Vagina (tissue), 2 donors: Measurements from ENCODE around the gene RAP1GDS1.

ENCODE experiments used
- POLR2A ChIP-seq, 2 donors: fragments of 450-650 bp; IDR thresholded peaks; one replicate each; pipeline ENCODE4 v1.6.1; 2017; ENCODE audit warnings: antibody characterized with exemption in 2 of 2, mild to moderate bottlenecking in 2 of 2, moderate library complexity in 2 of 2
- TF ChIP-seq, protein P1 (sequence below), 3 experiments: fragments of 450-650 bp in 2 of 3; fragments of 200-600 bp in 1 of 3; sonication (generic) in 1 of 3; IDR thresholded peaks; one replicate each; pipeline ENCODE4 v1.5.1; 2017 to 2019; ENCODE audit warnings: antibody characterized with exemption in 3 of 3, mild to moderate bottlenecking in 2 of 3, moderate library complexity in 2 of 3

DNA sequence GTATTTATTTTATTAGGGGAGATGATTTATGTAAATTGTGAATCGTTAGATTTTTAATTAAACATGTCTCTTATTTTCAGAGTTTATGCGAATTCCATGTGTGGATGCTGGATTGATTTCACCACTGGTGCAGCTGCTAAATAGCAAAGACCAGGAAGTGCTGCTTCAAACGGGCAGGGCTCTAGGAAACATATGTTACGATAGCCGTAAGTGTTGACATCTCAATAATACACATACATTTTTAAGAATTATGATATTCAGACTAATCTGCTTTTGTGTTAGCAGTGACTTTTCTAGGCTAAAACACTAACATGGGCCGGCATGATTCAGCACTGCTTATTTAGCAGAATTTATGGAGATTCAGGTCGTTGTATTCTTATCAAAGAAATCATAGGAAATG, 91.2 kb downstream of the RAP1GDS1 start:
- TF ChIP-seq, protein P1, sequence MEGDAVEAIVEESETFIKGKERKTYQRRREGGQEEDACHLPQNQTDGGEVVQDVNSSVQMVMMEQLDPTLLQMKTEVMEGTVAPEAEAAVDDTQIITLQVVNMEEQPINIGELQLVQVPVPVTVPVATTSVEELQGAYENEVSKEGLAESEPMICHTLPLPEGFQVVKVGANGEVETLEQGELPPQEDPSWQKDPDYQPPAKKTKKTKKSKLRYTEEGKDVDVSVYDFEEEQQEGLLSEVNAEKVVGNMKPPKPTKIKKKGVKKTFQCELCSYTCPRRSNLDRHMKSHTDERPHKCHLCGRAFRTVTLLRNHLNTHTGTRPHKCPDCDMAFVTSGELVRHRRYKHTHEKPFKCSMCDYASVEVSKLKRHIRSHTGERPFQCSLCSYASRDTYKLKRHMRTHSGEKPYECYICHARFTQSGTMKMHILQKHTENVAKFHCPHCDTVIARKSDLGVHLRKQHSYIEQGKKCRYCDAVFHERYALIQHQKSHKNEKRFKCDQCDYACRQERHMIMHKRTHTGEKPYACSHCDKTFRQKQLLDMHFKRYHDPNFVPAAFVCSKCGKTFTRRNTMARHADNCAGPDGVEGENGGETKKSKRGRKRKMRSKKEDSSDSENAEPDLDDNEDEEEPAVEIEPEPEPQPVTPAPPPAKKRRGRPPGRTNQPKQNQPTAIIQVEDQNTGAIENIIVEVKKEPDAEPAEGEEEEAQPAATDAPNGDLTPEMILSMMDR (IDR thresholded peaks at IDR 0.05) = no peak
- no peak for TF ChIP-seq POLR2A (IDR thresholded peaks at IDR 0.05)
